ENCODE data around the gene AFDN.

DNA sequence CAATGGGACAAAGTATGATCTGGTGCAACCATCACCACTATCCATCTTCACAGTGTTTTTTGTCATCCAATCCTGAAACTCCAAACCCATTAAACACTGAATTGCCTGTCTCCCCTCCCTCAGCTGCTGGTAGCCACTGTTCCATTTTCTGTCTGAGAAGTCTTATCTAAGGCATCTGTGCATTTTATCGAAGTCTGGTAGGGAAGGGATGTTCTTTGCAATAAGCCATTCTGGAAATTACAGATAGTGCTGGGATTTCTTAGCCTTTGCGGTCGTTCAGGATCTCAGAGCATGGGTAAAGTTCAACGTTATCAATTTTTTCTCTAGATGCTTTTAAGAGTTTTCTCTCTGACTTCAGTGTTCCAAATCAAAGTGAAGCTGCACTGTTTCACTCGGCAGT lies 194.9 kb downstream of the AFDN start:
- TF ChIP-seq, protein P1, sequence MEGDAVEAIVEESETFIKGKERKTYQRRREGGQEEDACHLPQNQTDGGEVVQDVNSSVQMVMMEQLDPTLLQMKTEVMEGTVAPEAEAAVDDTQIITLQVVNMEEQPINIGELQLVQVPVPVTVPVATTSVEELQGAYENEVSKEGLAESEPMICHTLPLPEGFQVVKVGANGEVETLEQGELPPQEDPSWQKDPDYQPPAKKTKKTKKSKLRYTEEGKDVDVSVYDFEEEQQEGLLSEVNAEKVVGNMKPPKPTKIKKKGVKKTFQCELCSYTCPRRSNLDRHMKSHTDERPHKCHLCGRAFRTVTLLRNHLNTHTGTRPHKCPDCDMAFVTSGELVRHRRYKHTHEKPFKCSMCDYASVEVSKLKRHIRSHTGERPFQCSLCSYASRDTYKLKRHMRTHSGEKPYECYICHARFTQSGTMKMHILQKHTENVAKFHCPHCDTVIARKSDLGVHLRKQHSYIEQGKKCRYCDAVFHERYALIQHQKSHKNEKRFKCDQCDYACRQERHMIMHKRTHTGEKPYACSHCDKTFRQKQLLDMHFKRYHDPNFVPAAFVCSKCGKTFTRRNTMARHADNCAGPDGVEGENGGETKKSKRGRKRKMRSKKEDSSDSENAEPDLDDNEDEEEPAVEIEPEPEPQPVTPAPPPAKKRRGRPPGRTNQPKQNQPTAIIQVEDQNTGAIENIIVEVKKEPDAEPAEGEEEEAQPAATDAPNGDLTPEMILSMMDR (IDR thresholded peaks at IDR 0.05; ENCODE audit: poor library complexity) = no peak
- no peak for TF ChIP-seq EZH2phosphoT487 (IDR thresholded peaks at IDR 0.05; ENCODE audit: low read depth, severe bottlenecking, unreplicated experiment)
- TF ChIP-seq EZH2 (IDR thresholded peaks at IDR 0.05; ENCODE audit: borderline replicate concordance) = no peak
